ENCODE results near the gene MCEE. TPM values are rescaled to one million over a fixed set of nuclear protein-coding genes. Genes with fewer than 3 reads are reported as not detected.
"Not testable (repeated sequence)": the region's sequence is repeated elsewhere in the genome, so short reads cannot be mapped to it uniquely, and the experiment has no call there.

Gene MCEE
- polyA plus RNA-seq, 1 experiment, result 10.8 TPM

- H3K4me3 ChIP-seq (ENCODE audit: low read depth, low read length); H3K27me3 ChIP-seq (ENCODE audit: control insufficient read depth, insufficient read depth, low read length); POLR2A ChIA-PET; H3K36me3 ChIP-seq (ENCODE audit: control insufficient read depth, insufficient read depth, low read length); DNase-seq (ENCODE audit: low read depth): not testable (repeated sequence)
- CTCF ChIA-PET, result interaction anchor here (0.8 to 1.3 kb wide), 2 partner anchors 12 to 16 kb away, joined by 3 to 4 read pairs; no protein-coding TSS in a partner anchor
Observed at GRCh38 chr2:71083752-71084312, 46.2 kb downstream of the MCEE start.

GRCh38 chr2:71083297-71083696, 46.7 kb downstream of the MCEE start:
- CTCF ChIA-PET, result interaction anchor here (0.8 to 1.4 kb wide), 3 partner anchors 12 to 17 kb away, joined by 3 to 5 read pairs (median 4); no protein-coding TSS in a partner anchor
- H3K27me3 ChIP-seq (ENCODE audit: control insufficient read depth, insufficient read depth, low read length); DNase-seq (ENCODE audit: low read depth); H3K4me3 ChIP-seq (ENCODE audit: low read depth, low read length); POLR2A ChIA-PET; H3K36me3 ChIP-seq (ENCODE audit: control insufficient read depth, insufficient read depth, low read length): not testable (repeated sequence)

GRCh38 chr2:71082402-71083252, 47.4 kb downstream of the MCEE start:
- POLR2A ChIA-PET, result no interaction called here
- DNase-seq (ENCODE audit: low read depth), result no peak
- CTCF ChIA-PET, result interaction anchor here (1.3 to 1.4 kb wide), 2 partner anchors 11 to 17 kb away, joined by 4 to 5 read pairs; no protein-coding TSS in a partner anchor
- peaks cover 9% of the 10 kb centered on the region for H3K36me3 ChIP-seq (ENCODE audit: control insufficient read depth, insufficient read depth, low read length)
- TF ChIP-seq, protein P1, sequence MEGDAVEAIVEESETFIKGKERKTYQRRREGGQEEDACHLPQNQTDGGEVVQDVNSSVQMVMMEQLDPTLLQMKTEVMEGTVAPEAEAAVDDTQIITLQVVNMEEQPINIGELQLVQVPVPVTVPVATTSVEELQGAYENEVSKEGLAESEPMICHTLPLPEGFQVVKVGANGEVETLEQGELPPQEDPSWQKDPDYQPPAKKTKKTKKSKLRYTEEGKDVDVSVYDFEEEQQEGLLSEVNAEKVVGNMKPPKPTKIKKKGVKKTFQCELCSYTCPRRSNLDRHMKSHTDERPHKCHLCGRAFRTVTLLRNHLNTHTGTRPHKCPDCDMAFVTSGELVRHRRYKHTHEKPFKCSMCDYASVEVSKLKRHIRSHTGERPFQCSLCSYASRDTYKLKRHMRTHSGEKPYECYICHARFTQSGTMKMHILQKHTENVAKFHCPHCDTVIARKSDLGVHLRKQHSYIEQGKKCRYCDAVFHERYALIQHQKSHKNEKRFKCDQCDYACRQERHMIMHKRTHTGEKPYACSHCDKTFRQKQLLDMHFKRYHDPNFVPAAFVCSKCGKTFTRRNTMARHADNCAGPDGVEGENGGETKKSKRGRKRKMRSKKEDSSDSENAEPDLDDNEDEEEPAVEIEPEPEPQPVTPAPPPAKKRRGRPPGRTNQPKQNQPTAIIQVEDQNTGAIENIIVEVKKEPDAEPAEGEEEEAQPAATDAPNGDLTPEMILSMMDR (IDR thresholded peaks at IDR 0.05; ENCODE audit: insufficient read depth, low read depth, low read length), result no peak
- no peaks in the 10 kb centered on the region; the same call in 1 of the 2 replicates for H3K27me3 ChIP-seq (ENCODE audit: control insufficient read depth, insufficient read depth, low read length)
- H3K4me3 ChIP-seq (ENCODE audit: low read depth, low read length), result no peak overlapping the region

DNA sequence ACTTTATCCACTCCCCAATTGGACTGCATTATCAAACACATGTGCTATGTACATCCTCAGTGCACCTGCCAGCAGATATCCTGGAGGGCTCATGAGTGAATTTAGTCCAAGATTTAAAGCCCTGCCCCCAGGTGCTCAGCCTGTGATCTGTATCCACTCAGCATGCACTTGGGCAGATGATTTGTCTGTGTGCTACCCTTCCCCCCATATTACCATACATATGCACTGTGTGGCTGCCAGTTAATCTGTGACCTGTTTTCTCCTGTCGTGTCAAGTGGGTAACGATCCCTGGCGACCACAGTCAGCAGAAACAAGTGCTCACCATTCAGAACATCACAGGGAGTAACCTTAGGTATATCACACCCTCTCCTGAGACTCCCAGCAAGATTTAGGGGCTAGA, 51.4 kb downstream of the MCEE start:
- Histone ChIP-seq H3K27me3 (ENCODE audit: control insufficient read depth, insufficient read depth, low read length) (no peaks in the 10 kb centered on the region), H3K36me3 (ENCODE audit: control insufficient read depth, insufficient read depth, low read length) (peaks cover 19% of the 10 kb centered on the region), H3K4me3 (ENCODE audit: low read depth, low read length) (no peak overlapping the region)
- ChIA-PET POLR2A (no interaction called here), CTCF (interaction anchor here (2.4 kb wide), 1 partner anchor 22 kb away, joined by 6 read pairs; no protein-coding TSS in a partner anchor)
- no peak for DNase-seq (ENCODE audit: low read depth)
- TF ChIP-seq, protein P1 (IDR thresholded peaks at IDR 0.05; ENCODE audit: insufficient read depth, low read depth, low read length), result no peak

GRCh38 chr2:71074893-71075395, 55.1 kb downstream of the MCEE start:
- no peaks in the 10 kb centered on the region for H3K27me3 ChIP-seq (ENCODE audit: control insufficient read depth, insufficient read depth, low read length)
- no peak for DNase-seq (ENCODE audit: low read depth)
- POLR2A ChIA-PET, result no interaction called here
- peaks cover 30% of the 10 kb centered on the region for H3K36me3 ChIP-seq (ENCODE audit: control insufficient read depth, insufficient read depth, low read length)
- CTCF ChIA-PET, result no interaction called here
- TF ChIP-seq, protein P1 (IDR thresholded peaks at IDR 0.05; ENCODE audit: insufficient read depth, low read depth, low read length), result no peak
- no peak overlapping the region for H3K4me3 ChIP-seq (ENCODE audit: low read depth, low read length)

GRCh38 chr2:71073475-71073874, 56.6 kb downstream of the MCEE start:
- Histone ChIP-seq H3K36me3 (ENCODE audit: control insufficient read depth, insufficient read depth, low read length) (peaks cover 24% of the 10 kb centered on the region), H3K27me3 (ENCODE audit: control insufficient read depth, insufficient read depth, low read length) (no peaks in the 10 kb centered on the region), H3K4me3 (ENCODE audit: low read depth, low read length) (no peak overlapping the region)
- POLR2A ChIA-PET, result no interaction called here
- DNase-seq (ENCODE audit: low read depth), result no peak
- CTCF ChIA-PET, result interaction anchor here (1.0 to 1.3 kb wide), 2 partner anchors 27 to 72 kb away, joined by 3 read pairs; no protein-coding TSS in a partner anchor
- TF ChIP-seq, protein P1 (IDR thresholded peaks at IDR 0.05; ENCODE audit: insufficient read depth, low read depth, low read length), result no peak

Data from BJ (cell line).